ENCODE results near the gene GAD2.

DNA sequence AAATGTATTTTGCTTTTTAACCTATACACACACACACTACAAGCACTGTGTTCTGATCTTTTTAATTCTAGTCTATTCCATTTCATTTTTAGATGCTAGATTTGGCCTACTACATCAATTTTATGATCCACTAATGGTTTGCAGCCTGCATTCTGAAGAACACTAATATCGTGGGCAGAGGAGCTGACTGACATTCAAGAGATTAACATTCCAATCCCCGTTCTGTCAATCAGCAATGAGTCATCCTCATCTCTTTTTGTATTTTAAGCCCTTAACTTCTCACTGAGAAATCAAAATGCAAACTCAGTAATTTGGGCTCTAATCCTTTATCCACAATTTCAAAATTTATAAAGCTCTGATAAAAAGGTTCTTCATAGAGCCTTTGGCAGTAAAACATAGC lies 47.1 kb upstream of the GAD2 start:
- no peak for TF ChIP-seq PATZ1 (CRISPR knock-in tag; IDR thresholded peaks at IDR 0.05; ENCODE audit: borderline replicate concordance)
- TF ChIP-seq ZFP3 (CRISPR knock-in tag; IDR thresholded peaks at IDR 0.05), result no peak
- no peak for TF ChIP-seq ISL1 (CRISPR knock-in tag; IDR thresholded peaks at IDR 0.05)
- no peak for TF ChIP-seq ZNF8 (CRISPR knock-in tag; IDR thresholded peaks at IDR 0.05)
- TF ChIP-seq ZFP30 (CRISPR knock-in tag; IDR thresholded peaks at IDR 0.05), result no peak
- no peak for TF ChIP-seq TSHZ2 (CRISPR knock-in tag; IDR thresholded peaks at IDR 0.05)
- TF ChIP-seq CREB5 (CRISPR knock-in tag; IDR thresholded peaks at IDR 0.05; ENCODE audit: low read depth), result no peak
- no peak for TF ChIP-seq OSR1 (CRISPR knock-in tag; IDR thresholded peaks at IDR 0.05)
- no peak for TF ChIP-seq ZNF565 (CRISPR knock-in tag; conservative IDR thresholded peaks at IDR 0.05; ENCODE audit: low read depth)

Measured in SK-N-SH treated with all-trans-retinoic acid at 6 μM for 48 hours (cell line).